Transverse colon (tissue), 4 donors: Measurements from ENCODE around the gene MB.

Experiments used
- CTCF ChIP-seq, 5 experiments: fragments of 200-600 bp in 3 of 5; fragments of 450-650 bp in 2 of 5; sonication (generic) in 3 of 5; IDR thresholded peaks; 1 replicate in 2 of 5; 2 replicates in 3 of 5; pipeline ENCODE4 v1.5.1; 2016 to 2017; ENCODE audit warnings: antibody characterized with exemption in 5 of 5, inconsistent platforms in 3 of 5, mild to moderate bottlenecking in 2 of 5, moderate library complexity in 1 of 5
- POLR2AphosphoS5 ChIP-seq, 3 donors: sonication (generic); formaldehyde crosslinking; IDR thresholded peaks; one replicate each; pipeline ENCODE4 v1.6.1; 2016; ENCODE audit warnings: antibody characterized with exemption in 3 of 3

- TF ChIP-seq POLR2AphosphoS5 (IDR thresholded peaks at IDR 0.05) (peak; percentile 52 to 75 (median 52)), CTCF (IDR thresholded peaks at IDR 0.05) (no peak)
Observed at GRCh38 chr22:35596821-35597220, 20.3 kb downstream of the MB start.
